HG03103 (cell line): Measurements from ENCODE around the gene PDE4B.
A peak's percentile ranks its signal among the peaks of the same experiment; 100 is the strongest.

ENCODE experiments used
- ATAC-seq: cut with Tn5 transposase; IDR thresholded peaks from one replicate; pipeline ENCODE4 v1.9.1; 2021; ENCODE audit warnings: low read depth; ENCODE audit not compliant: unreplicated experiment

Gene PDE4B

GRCh38 chr1:66370462-66370971, 577.8 kb downstream of the PDE4B start:
- no peak for ATAC-seq

GRCh38 chr1:66371233-66372005, 578.7 kb downstream of the PDE4B start:
- no peak for ATAC-seq

GRCh38 chr1:66372522-66373101, 579.9 kb downstream of the PDE4B start:
- no peak for ATAC-seq

- ATAC-seq = no peak
Observed at GRCh38 chr1:66373157-66373591, 580.5 kb downstream of the PDE4B start.

- peak; percentile 45 for ATAC-seq
Observed at GRCh38 chr1:66374148-66374547, 581.5 kb downstream of the PDE4B start.

GRCh38 chr1:66374561-66375111, 581.9 kb downstream of the PDE4B start:
- peak; percentile 37 for ATAC-seq

GRCh38 chr1:66375125-66375524, 582.4 kb downstream of the PDE4B start:
- ATAC-seq = no peak

- ATAC-seq = peak; percentile 97
Observed at GRCh38 chr1:66380452-66381212, 587.9 kb downstream of the PDE4B start.

- no peak for ATAC-seq
Observed at GRCh38 chr1:66381621-66382275, 589.1 kb downstream of the PDE4B start.

GRCh38 chr1:66383168-66383567, 590.5 kb downstream of the PDE4B start:
- no peak for ATAC-seq

GRCh38 chr1:66383611-66384010, 590.9 kb downstream of the PDE4B start:
- no peak for ATAC-seq

- no peak for ATAC-seq
Observed at GRCh38 chr1:66384258-66384921, 591.7 kb downstream of the PDE4B start.

GRCh38 chr1:66386712-66387111, 594.0 kb downstream of the PDE4B start:
- no peak for ATAC-seq

- no peak for ATAC-seq
Observed at GRCh38 chr1:66388913-66389312, 596.2 kb downstream of the PDE4B start.

- ATAC-seq = no peak
Observed at GRCh38 chr1:66393586-66394287, 601.0 kb downstream of the PDE4B start.

GRCh38 chr1:66394603-66395002, 601.9 kb downstream of the PDE4B start:
- no peak for ATAC-seq

- no peak for ATAC-seq
Observed at GRCh38 chr1:66395202-66396061, 602.7 kb downstream of the PDE4B start.

- ATAC-seq = peak; percentile 53
Observed at GRCh38 chr1:66396212-66396890, 603.7 kb downstream of the PDE4B start.
